Activated B cell treated with CpG ODN at 0.5 μM for 24 hours (primary cell): ENCODE data around the gene LDLRAD4. TPM values are rescaled to one million over a fixed set of nuclear protein-coding genes. Genes with fewer than 3 reads are reported as not detected.

ENCODE experiments used
- ATAC-seq: fragments of 200-7000 bp; cut with Tn5 transposase; one replicate; pipeline ENCODE4 v1.10.0; 2021; ENCODE audit warnings: low read depth, mild to moderate bottlenecking, moderate library complexity
- CTCF ChIA-PET: fragments of 350-600 bp; sonication (Branson Sonifier 250); formaldehyde crosslinking; loops from one replicate; lab custom pipeline; 2021; ENCODE audit warnings: antibody characterized with exemption; lab: Charles Lee
- POLR2A ChIA-PET: fragments of 350-600 bp; sonication (Branson Sonifier 250); formaldehyde crosslinking; loops from one replicate; lab custom pipeline; 2021; ENCODE audit warnings: antibody characterized with exemption; lab: Charles Lee
- DNase-seq: peaks from one replicate; pipeline ENCODE4 v3.0.0; 2022
- H3K27ac Mint-ChIP-seq: one replicate; pipeline ENCODE4 v1.8.0; 2020; ENCODE audit warnings: mixed read lengths
- H3K27me3 Mint-ChIP-seq: one replicate; pipeline ENCODE4 v1.8.0; 2021; ENCODE audit warnings: mixed read lengths
- H3K36me3 Mint-ChIP-seq: one replicate; pipeline ENCODE4 v1.8.0; 2021; ENCODE audit warnings: low read depth, mixed read lengths
- H3K4me1 Mint-ChIP-seq: one replicate; pipeline ENCODE4 v1.8.0; 2021; ENCODE audit warnings: mixed read lengths
- H3K4me3 Mint-ChIP-seq: one replicate; pipeline ENCODE4 v1.8.0; 2020; ENCODE audit warnings: mild to moderate bottlenecking, mixed read lengths
- H3K9me3 Mint-ChIP-seq: one replicate; pipeline ENCODE4 v1.8.0; 2020; ENCODE audit warnings: mixed read lengths
- intact Hi-C: fragments of 100-400 bp; cut with micrococcal nuclease; formaldehyde crosslinking; loops from one replicate; pipeline ENCODE4 v1.15.1; 2024
- total RNA-seq: library from RNA; stranded (reverse); gene quantifications from 2 replicates; pipeline ENCODE4 v1.2.3, GENCODE V29; 2022
- TF ChIP-seq, protein P1 (sequence below): fragments of 200-600 bp; IDR thresholded peaks from one replicate; pipeline ENCODE4 v1.8.0; 2022; ENCODE audit warnings: antibody characterized with exemption, mild to moderate bottlenecking

Gene LDLRAD4
- total RNA-seq, 1 donor from 2014 or later: 66.9 TPM

DNA sequence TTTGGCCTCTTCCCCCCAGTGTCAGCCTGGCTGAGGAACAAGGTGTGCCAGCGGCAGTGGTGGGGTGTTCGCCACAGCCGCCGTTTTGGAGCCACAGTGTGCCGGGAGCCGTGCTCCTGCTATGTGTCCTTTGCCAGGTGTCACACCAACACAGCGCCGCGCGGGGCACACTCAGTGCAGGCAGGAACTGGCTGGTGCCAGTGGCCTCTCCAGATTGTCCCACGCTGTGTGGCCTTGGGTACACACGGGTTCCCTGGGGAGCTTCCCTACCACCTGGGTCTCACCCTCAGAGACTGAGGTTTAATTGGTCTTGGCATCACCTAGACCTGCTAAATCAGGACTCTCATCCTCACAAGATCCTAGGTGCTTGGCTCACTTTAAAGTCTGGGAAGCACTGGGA is 171.6 kb downstream of the LDLRAD4 start:
- Mint-ChIP-seq H3K27ac (no peak overlapping the region), H3K27me3 (peaks cover 2% of the 10 kb centered on the region), H3K4me1 (no peaks in the 10 kb centered on the region), H3K4me3 (no peak overlapping the region), H3K9me3 (no peaks in the 10 kb centered on the region), H3K36me3 (no peaks in the 10 kb centered on the region)
- no peak for ATAC-seq
- POLR2A ChIA-PET: no interaction called here
- TF ChIP-seq, protein P1, sequence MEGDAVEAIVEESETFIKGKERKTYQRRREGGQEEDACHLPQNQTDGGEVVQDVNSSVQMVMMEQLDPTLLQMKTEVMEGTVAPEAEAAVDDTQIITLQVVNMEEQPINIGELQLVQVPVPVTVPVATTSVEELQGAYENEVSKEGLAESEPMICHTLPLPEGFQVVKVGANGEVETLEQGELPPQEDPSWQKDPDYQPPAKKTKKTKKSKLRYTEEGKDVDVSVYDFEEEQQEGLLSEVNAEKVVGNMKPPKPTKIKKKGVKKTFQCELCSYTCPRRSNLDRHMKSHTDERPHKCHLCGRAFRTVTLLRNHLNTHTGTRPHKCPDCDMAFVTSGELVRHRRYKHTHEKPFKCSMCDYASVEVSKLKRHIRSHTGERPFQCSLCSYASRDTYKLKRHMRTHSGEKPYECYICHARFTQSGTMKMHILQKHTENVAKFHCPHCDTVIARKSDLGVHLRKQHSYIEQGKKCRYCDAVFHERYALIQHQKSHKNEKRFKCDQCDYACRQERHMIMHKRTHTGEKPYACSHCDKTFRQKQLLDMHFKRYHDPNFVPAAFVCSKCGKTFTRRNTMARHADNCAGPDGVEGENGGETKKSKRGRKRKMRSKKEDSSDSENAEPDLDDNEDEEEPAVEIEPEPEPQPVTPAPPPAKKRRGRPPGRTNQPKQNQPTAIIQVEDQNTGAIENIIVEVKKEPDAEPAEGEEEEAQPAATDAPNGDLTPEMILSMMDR: no peak
- CTCF ChIA-PET: no interaction called here
- intact Hi-C loops: no loop called here
- DNase-seq: no peak

DNA sequence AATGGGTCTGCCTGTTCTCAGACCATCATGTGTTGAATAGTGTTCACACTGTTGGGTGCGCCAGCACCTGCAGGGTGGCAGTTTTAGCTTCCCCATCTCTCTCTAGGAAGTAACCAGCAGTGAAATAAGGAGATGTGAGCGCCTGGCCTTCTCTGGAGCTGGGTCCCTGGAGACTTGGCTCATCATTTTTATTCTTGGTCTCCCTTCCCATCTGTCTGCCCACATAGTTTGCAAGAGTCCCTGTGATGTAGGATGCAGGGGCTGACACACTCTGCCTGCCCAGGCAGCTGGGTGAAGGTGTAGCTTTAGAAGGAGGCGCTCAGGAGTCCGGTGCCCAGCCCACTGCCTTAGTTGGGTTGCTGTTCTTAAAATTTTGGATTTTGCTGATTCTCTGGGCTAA is 172.2 kb downstream of the LDLRAD4 start:
- ATAC-seq: no peak
- intact Hi-C loops: no loop called here
- CTCF ChIA-PET: no interaction called here
- H3K4me1 Mint-ChIP-seq: no peaks in the 10 kb centered on the region
- H3K27ac Mint-ChIP-seq: no peak overlapping the region
- H3K9me3 Mint-ChIP-seq: no peaks in the 10 kb centered on the region
- POLR2A ChIA-PET: no interaction called here
- no peaks in the 10 kb centered on the region for H3K36me3 Mint-ChIP-seq
- DNase-seq: no peak
- peaks cover 2% of the 10 kb centered on the region for H3K27me3 Mint-ChIP-seq
- TF ChIP-seq, protein P1: no peak
- H3K4me3 Mint-ChIP-seq: no peak overlapping the region

DNA sequence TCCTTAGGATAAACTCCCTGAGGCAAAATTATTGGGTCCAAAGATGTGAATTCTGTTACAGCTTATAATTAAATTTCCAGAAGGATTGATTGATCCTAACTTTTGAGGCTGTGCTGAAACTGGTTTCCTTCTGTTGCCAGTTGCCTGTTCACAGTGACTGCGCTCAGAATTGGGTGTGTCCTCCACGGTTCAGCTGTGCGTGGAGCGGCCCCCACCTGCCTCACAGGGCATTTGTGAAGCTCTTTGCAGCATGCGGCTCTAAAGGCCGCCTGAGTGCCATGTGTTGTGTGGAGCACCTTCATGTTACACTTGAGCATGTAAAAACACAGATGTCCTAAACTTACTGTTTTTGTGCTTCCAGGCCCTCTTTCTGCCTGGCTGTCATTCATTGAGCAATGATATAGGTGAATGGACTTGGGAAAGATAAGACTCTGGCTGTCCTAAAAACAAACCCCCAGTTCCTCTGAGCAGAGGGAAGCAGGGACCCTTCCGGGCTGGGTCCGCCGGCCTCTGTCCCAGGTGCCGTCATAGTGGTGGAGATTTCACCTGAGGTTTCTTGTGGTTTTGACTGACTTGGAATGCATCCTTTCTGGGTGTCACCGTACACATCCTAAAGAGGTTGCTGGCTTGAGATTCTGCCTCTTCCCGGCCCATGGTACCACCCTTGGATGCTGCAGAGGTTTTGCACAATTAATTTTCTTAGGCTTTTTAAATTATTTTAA is 173.6 kb downstream of the LDLRAD4 start:
- ChIA-PET POLR2A (no interaction called here), CTCF (no interaction called here)
- H3K27ac Mint-ChIP-seq: no peak overlapping the region
- no peaks in the 10 kb centered on the region for H3K36me3 Mint-ChIP-seq
- intact Hi-C loops: no loop called here
- H3K9me3 Mint-ChIP-seq: no peaks in the 10 kb centered on the region
- no peak for ATAC-seq
- TF ChIP-seq, protein P1: no peak
- H3K4me1 Mint-ChIP-seq: no peaks in the 10 kb centered on the region
- no peak overlapping the region for H3K4me3 Mint-ChIP-seq
- peaks cover 2% of the 10 kb centered on the region for H3K27me3 Mint-ChIP-seq
- no peak for DNase-seq

DNA sequence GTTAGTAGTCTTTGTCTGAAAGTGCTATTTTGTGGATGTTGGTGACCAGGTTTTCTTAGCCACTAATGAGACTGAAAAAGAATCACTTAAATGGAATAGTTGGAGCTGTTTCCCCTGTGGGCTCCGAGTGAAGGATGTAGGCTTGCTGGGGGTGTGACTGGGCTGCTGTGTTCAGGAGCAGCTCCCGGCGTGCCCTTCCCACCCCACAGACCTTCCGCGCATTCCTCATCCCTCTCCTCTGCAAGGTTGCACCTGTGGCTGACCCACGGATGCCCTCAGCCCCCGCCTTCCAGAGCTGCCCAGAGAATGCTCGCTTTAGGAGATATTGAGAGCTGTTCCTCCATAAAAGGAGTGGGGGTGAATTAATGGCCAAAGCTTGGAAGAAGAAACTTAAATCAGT is 174.3 kb downstream of the LDLRAD4 start:
- H3K4me3 Mint-ChIP-seq: no peak overlapping the region
- no peaks in the 10 kb centered on the region for H3K36me3 Mint-ChIP-seq
- ATAC-seq (no peak), DNase-seq (no peak)
- TF ChIP-seq, protein P1: no peak
- H3K27me3 Mint-ChIP-seq: peaks cover 2% of the 10 kb centered on the region
- intact Hi-C loops: no loop called here
- ChIA-PET POLR2A (no interaction called here), CTCF (no interaction called here)
- no peak overlapping the region for H3K27ac Mint-ChIP-seq
- H3K9me3 Mint-ChIP-seq: no peaks in the 10 kb centered on the region
- no peaks in the 10 kb centered on the region for H3K4me1 Mint-ChIP-seq

DNA sequence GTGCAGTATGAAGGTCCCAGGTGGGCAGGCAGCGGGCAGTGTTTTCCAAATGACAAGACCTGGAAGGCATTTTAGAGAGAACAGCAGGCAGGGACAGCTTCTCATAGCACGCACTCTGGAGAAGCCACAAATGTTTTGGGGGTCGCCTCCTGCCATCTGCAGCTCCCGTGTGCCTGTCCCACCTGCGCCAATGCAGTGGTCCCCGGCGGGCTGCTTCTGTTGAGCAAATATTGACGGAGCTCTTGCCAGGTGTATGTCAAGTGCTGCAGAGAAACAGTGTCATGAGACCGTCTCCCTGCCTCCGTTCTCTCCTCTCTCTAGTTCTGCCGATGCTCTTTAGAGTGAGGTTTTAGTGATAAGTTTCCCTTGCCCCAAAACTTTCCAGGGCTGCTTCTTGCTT is 174.8 kb downstream of the LDLRAD4 start:
- ATAC-seq (no peak), DNase-seq (no peak)
- Mint-ChIP-seq H3K9me3 (no peaks in the 10 kb centered on the region), H3K27ac (no peak overlapping the region), H3K36me3 (no peaks in the 10 kb centered on the region), H3K27me3 (peaks cover 2% of the 10 kb centered on the region), H3K4me3 (no peak overlapping the region), H3K4me1 (no peaks in the 10 kb centered on the region)
- TF ChIP-seq, protein P1: no peak
- CTCF ChIA-PET: no interaction called here
- intact Hi-C loops: no loop called here
- POLR2A ChIA-PET: no interaction called here
